Ovary (tissue), 3 donors: ENCODE measurements around the gene MDN1.

Experiments
- EP300 ChIP-seq: sonication (generic); formaldehyde crosslinking; IDR thresholded peaks from one replicate; pipeline ENCODE4 v1.6.1; 2017; ENCODE audit warnings: antibody characterized with exemption
- POLR2A ChIP-seq: fragments of 450-650 bp; IDR thresholded peaks from one replicate; pipeline ENCODE4 v1.6.1; 2017; ENCODE audit warnings: antibody characterized with exemption, mild to moderate bottlenecking, moderate library complexity
- TF ChIP-seq, protein P1 (sequence below), 3 donors: fragments of 450-650 bp in 2 of 3; fragments of 200-600 bp in 1 of 3; IDR thresholded peaks; one replicate each; pipeline versions ENCODE4 v1.5.1 to v1.8.0; 2016 to 2022; ENCODE audit warnings: antibody characterized with exemption in 3 of 3, mild to moderate bottlenecking in 1 of 3
- donor health status: DM: no; HTN: no; CAD: no.

GRCh38 chr6:89678531-89678930 lies 141.1 kb downstream of the MDN1 start:
- TF ChIP-seq, protein P1, sequence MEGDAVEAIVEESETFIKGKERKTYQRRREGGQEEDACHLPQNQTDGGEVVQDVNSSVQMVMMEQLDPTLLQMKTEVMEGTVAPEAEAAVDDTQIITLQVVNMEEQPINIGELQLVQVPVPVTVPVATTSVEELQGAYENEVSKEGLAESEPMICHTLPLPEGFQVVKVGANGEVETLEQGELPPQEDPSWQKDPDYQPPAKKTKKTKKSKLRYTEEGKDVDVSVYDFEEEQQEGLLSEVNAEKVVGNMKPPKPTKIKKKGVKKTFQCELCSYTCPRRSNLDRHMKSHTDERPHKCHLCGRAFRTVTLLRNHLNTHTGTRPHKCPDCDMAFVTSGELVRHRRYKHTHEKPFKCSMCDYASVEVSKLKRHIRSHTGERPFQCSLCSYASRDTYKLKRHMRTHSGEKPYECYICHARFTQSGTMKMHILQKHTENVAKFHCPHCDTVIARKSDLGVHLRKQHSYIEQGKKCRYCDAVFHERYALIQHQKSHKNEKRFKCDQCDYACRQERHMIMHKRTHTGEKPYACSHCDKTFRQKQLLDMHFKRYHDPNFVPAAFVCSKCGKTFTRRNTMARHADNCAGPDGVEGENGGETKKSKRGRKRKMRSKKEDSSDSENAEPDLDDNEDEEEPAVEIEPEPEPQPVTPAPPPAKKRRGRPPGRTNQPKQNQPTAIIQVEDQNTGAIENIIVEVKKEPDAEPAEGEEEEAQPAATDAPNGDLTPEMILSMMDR (IDR thresholded peaks at IDR 0.05) = no peak
- TF ChIP-seq POLR2A (no peak), EP300 (no peak)
